ENCODE results near the gene COX8C. TPM values are rescaled to one million over a fixed set of nuclear protein-coding genes. Genes with fewer than 3 reads are reported as not detected.

COX8C gene
- total and polyA plus RNA-seq, 4 donors, result not detected

DNA sequence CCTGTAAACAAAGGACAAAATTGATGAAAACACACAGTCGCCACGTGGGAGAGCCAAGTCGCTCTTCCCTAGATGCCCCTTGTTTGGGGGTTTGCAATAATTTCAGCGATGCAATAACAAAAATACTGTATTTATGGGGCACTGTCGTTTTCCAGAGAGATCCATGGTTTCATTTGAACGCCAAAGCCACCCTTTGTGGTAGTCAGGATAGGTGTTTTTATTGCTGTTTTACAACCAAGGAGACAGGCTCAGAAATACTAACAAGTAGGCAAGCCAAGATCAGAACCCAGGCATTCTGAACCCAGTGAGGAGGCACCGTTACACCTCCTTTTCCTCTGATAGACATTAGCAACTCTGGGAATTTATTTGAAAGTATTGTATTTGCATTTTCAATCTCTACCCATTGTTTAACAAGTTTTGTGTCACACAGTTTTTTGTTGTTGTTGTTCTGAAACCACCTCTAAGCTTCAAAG lies 13.3 kb upstream of the COX8C start:
- Histone ChIP-seq H3K27ac (ENCODE audit: low read depth in 1 of 2, low read length in 2 of 2) (peak overlapping the region; percentile 97), H3K36me3 (ENCODE audit: control insufficient read depth in 4 of 4, insufficient read depth in 3 of 4, low read depth in 1 of 4, low read length in 3 of 4) (peaks cover 0 to 6% (median 0%) of the 10 kb centered on the region in 4 donors), H3K4me1 (ENCODE audit: control insufficient read depth in 4 of 4, insufficient read depth in 4 of 4, low read length in 3 of 4) (peaks cover 10 to 38% (median 32%) of the 10 kb centered on the region in 4 donors), H3K4me3 (ENCODE audit: low read depth in 1 of 3, low read length in 3 of 3) (peak overlapping the region; percentile 74 to 86 (median 85)), H3K9ac (ENCODE audit: low read depth in 1 of 2, low read length in 2 of 2) (peak overlapping the region; percentile 80 to 87), H3K9me3 (ENCODE audit: control insufficient read depth in 4 of 4, low read length in 3 of 4) (peaks cover 0 to 8% (median 5%) of the 10 kb centered on the region in 4 donors), H3K27me3 (ENCODE audit: control insufficient read depth in 4 of 4, insufficient read depth in 4 of 4, low read length in 3 of 4) (no peaks in the 10 kb centered on the region)
- TF ChIP-seq FOXA1 (IDR thresholded peaks at IDR 0.05) (no peak), GABPA (IDR thresholded peaks at IDR 0.05 in 1 of 2, conservative IDR thresholded peaks at IDR 0.05 in 1 of 2) (no peak), RAD21 (IDR thresholded peaks at IDR 0.05) (no peak), YY1 (IDR thresholded peaks at IDR 0.05) (no peak), TAF1 (conservative IDR thresholded peaks at IDR 0.05) (no peak), HNF4A (conservative IDR thresholded peaks at IDR 0.05) (no peak), RXRA (IDR thresholded peaks at IDR 0.05) (no peak), ATF3 (IDR thresholded peaks at IDR 0.05) (no peak), REST (IDR thresholded peaks at IDR 0.05) (no peak), EGR1 (IDR thresholded peaks at IDR 0.05; ENCODE audit: low read depth in 2 of 2) (no peak), FOXA2 (IDR thresholded peaks at IDR 0.05) (no peak), NR2F2 (IDR thresholded peaks at IDR 0.05) (no peak), JUND (IDR thresholded peaks at IDR 0.05) (no peak), HNF4G (IDR thresholded peaks at IDR 0.05) (no peak), SP1 (IDR thresholded peaks at IDR 0.05) (no peak)
- TF ChIP-seq, protein P1, sequence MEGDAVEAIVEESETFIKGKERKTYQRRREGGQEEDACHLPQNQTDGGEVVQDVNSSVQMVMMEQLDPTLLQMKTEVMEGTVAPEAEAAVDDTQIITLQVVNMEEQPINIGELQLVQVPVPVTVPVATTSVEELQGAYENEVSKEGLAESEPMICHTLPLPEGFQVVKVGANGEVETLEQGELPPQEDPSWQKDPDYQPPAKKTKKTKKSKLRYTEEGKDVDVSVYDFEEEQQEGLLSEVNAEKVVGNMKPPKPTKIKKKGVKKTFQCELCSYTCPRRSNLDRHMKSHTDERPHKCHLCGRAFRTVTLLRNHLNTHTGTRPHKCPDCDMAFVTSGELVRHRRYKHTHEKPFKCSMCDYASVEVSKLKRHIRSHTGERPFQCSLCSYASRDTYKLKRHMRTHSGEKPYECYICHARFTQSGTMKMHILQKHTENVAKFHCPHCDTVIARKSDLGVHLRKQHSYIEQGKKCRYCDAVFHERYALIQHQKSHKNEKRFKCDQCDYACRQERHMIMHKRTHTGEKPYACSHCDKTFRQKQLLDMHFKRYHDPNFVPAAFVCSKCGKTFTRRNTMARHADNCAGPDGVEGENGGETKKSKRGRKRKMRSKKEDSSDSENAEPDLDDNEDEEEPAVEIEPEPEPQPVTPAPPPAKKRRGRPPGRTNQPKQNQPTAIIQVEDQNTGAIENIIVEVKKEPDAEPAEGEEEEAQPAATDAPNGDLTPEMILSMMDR (IDR thresholded peaks at IDR 0.05; ENCODE audit: low read depth, low read length, missing input control), result no peak
- TF ChIP-seq, protein P2, sequence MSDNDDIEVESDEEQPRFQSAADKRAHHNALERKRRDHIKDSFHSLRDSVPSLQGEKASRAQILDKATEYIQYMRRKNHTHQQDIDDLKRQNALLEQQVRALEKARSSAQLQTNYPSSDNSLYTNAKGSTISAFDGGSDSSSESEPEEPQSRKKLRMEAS (IDR thresholded peaks at IDR 0.05), result no peak
- TF ChIP-seq, protein P3, sequence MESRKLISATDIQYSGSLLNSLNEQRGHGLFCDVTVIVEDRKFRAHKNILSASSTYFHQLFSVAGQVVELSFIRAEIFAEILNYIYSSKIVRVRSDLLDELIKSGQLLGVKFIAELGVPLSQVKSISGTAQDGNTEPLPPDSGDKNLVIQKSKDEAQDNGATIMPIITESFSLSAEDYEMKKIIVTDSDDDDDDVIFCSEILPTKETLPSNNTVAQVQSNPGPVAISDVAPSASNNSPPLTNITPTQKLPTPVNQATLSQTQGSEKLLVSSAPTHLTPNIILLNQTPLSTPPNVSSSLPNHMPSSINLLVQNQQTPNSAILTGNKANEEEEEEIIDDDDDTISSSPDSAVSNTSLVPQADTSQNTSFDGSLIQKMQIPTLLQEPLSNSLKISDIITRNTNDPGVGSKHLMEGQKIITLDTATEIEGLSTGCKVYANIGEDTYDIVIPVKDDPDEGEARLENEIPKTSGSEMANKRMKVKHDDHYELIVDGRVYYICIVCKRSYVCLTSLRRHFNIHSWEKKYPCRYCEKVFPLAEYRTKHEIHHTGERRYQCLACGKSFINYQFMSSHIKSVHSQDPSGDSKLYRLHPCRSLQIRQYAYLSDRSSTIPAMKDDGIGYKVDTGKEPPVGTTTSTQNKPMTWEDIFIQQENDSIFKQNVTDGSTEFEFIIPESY (IDR thresholded peaks at IDR 0.05), result no peak
- 16% methylated on average over 7 of the region's 7 CpGs for WGBS
- no peak for DNase-seq (ENCODE audit: low spot score)

Data from liver (tissue), 9 donors.